Measurements from ENCODE around the gene KIF5A.
"Not testable (repeated sequence)": the region's sequence is repeated elsewhere in the genome, so short reads cannot be mapped to it uniquely, and the experiment has no call there.

The KIF5A gene

GRCh38 chr12:57609781-57610553 lies 60.1 kb downstream of the KIF5A start:
- no peak for DNase-seq

DNA sequence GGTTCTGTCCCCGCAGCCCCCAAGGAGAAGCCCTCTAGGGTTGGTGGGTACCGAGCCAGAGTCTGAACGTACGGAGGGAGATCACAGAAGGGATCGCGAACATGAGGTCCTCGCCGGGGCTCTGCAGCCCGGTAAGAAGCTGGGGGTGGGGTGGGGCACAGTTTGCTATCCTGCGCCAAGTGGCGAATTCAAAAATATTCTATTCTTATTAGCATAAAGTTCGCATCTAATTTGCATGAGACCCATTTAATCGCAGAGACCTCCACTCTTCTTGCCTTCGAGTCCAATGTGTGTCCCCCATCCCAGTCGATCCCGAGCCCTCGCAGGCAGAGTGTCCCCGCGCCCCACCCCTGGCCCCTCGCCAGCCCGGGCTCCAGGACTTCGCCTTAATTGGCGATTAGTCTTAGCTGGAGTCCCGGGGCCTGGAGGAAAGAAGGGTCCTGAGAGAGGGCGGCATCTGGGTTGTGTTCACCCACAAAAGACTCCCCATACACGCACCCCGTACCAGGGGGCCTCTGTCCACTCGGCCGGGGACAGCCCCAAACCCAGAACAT lies 60.8 kb downstream of the KIF5A start:
- DNase-seq, result no peak

- DNase-seq, result peak; percentile 35
Observed at GRCh38 chr12:57611108-57611826, 61.4 kb downstream of the KIF5A start, which contains the start of gene ARHGEF25. Gene ARHGEF25 (plus strand): TSS chr12:57611435. CDS start chr12:57611895, 460 bp downstream.

DNA sequence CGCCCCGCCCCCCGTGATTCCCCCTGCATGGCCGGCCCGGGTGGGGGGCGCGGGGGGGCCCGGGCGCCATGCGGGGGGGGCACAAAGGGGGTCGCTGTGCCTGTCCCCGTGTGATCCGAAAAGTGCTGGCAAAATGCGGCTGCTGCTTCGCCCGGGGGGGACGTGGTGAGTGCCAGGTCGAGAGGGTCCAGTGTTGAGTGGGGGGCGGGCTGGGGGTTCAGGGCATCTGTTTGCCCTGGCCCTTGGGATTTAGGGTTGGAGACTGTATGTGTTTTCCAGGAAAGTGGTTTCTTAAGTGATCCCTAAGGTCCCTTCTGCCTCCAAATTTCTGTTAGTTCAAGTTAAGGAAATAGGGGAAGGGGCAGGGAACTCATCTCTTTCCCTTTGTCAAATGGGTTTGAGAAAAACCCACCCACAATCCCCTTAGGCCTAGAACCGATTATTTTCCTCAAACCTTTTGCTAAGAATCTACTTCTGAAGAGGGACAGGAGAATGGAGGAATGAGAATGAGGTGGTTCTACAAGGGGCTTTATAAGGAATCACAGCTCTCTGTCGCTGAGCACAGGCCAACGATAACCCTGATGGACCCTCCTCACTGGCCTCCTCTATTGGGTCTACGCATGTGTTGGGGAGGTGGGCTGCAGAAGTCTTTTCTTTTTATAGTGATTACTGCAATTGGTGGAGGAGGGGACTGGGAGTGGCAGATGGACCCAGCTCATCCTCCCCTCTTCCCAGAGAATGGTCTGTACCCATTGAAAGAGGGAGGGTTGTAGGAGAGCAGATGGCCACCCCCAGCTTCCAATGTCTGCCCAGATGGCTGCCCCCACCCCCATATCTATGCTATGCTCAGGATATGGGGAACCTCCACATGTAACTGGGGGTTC lies 62.2 kb downstream of the KIF5A start:
- no peak for DNase-seq

- no peak for DNase-seq
Observed at GRCh38 chr12:57612711-57613426, 63.0 kb downstream of the KIF5A start.

- DNase-seq, result no peak
Observed at GRCh38 chr12:57613427-57614109, 63.7 kb downstream of the KIF5A start.

GRCh38 chr12:57614178-57614947 lies 64.5 kb downstream of the KIF5A start:
- no peak for DNase-seq

GRCh38 chr12:57614948-57615500 lies 65.2 kb downstream of the KIF5A start:
- DNase-seq, result no peak

DNA sequence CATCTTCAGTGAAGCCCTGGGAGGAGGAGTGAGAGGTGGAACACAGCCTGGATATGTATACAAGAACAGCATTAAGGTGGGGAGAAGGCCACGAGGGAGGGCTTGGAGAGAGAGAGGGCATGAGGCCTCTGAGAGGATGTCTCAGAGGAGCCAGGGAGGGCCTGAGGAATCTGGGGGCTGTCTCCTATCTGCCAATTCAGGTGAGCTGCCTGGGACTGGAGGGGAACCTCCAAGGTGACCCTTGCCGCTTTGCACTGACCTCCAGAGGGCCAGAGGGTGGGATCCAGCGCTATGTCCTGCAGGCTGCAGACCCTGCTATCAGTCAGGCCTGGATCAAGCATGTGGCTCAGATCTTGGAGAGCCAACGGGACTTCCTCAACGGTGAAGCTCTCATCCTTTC lies 65.8 kb downstream of the KIF5A start:
- DNase-seq, result no peak

- DNase-seq, result no peak
Observed at GRCh38 chr12:57616383-57617101, 66.7 kb downstream of the KIF5A start.

- DNase-seq, result no peak
Observed at GRCh38 chr12:57617942-57618341, 68.1 kb downstream of the KIF5A start.

DNA sequence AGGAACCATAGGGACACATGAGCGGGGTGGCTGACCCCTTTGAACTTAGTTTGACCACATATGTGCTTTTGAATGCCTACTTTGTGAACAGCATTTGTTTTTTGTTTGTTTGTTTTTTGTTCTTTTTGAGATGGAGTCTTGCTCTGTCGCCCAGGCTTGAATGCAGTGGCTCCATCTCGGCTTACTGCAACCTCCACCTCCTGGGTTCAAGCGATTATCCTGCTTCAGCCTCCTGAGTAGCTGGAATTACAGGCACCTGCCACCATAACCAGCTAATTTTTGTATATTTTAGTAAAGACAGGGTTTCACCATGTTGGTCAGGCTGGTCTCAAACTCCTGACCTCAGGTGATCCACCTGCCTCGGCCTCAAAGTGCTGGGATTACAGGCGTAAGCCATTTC lies 68.6 kb downstream of the KIF5A start:
- not testable (repeated sequence) for DNase-seq

DNA sequence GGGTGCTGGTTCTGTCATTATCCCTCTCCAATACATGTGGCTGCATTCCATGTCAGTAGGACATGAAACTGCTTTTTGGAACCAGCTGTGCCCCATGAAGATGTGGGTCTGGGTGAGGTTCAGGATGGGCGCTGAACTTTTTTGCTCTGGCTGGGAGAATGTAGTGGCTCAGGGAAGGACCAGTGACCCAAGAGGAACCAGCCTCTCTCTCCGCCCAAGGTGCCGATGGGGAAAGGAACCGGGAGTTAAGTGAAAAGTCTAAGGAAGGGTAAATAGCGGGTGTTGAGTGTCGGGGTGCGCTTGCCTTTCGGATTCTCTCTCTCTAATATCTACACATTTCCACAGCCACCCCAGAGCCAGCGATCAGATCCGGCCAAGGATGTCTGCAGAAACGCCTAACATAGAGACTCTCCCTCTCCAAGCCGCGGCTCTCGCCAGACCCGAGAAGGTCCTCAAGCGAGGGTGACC lies 69.2 kb downstream of the KIF5A start:
- DNase-seq, result no peak

GRCh38 chr12:57619434-57620244 lies 69.8 kb downstream of the KIF5A start:
- DNase-seq, result no peak

DNA sequence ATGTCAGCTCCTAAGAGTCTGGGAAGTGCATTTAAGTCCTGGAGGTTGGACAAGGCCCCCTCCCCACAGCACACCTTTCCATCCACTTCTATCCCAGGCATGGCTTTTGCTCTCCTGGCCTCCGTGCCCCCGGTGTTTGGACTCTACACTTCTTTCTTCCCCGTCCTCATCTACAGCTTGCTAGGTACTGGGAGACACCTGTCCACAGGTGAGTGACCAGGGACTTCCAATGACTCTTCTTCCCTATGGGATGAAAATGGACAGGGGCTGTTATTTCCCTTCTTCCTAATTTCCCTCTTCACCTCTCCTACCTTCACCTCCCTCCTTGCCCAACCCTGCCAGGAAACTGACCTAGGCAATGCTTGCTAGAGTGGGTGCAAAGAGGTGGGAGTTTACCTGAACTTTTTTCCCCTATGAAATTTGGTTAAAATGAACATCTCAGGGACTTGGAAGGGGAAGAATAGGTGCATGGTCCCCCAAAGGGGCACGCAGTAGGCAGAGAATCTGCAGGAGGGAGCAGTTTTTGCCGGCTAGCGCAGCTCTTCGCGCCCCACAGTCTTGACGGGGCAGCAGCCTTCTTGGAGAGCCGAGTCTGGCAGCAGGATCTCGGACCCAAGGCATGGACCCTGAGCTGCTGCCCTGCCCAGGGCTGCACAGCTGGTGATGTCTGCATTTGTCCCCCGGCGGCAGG lies 70.5 kb downstream of the KIF5A start:
- DNase-seq, result no peak

- no peak for DNase-seq
Observed at GRCh38 chr12:57620936-57621496, 71.2 kb downstream of the KIF5A start.

GRCh38 chr12:57621497-57622292 lies 71.9 kb downstream of the KIF5A start:
- peak; percentile 56 for DNase-seq

Measured in activated gamma-delta T cell treated with Interleukin-2 at 50 U/mL for 16 hours (primary cell).